ENCODE data around the gene MKS1.

The MKS1 gene

DNA sequence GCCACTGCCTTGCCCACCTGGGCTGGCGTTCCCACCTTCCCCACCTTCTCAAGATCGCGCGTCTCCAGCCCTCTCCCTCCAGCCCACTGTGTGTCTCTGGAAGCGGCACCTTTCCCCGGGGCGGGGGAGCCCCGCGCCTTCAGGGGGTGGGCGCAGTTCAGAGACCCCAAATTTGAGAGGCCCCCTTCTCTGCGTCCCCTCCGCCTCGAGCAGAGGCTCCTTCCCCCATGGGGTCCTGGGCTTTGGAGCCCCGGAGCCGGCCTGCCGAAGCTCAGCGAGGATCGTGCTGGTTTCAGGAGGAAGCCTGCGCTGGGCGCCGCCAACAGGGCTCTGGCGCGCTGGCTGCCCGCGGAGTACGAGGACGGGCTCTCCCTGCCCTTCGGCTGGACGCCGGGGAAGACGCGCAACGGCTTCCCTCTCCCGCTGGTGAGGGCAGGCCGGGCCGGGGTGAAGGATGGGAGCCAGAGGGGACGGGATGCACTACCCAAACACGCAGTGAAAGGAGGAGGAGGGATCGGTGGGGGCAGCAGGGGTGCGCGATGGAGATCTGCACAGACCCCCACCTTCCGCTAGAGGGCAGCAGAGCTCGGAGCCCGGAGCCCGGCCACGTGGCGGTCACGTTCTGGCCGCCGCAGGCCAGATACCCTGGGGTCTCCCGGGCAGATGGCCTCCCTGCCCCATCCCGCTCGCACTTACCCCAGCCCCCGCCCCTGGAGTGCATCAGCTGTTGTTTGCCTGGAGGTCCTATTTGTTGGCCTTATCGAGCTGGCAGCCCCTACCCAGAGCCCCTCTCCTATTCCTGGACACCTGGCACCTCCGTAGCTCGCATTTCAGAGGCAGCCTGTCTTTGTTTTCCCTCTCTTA, 30.4 kb upstream of the MKS1 start:
- H3K4me1 ChIP-seq, result no peaks in the 10 kb centered on the region
- no peaks in the 10 kb centered on the region for H3K36me3 ChIP-seq (replicated peaks)
- no peaks in the 10 kb centered on the region for H3K9me3 ChIP-seq
- in situ Hi-C loops (cut with MboI; ENCODE audit: low sequenced_read_pairs), result no loop called here
- peak; percentile 26 to 78 for DNase-seq (ENCODE audit: low spot score in 2 of 2)
- no peak overlapping the region for H3K4me3 ChIP-seq
- H3K27me3 ChIP-seq (ENCODE audit: low read depth), result peaks cover 3% of the 10 kb centered on the region; the same call in 1 of the 2 replicates

DNA sequence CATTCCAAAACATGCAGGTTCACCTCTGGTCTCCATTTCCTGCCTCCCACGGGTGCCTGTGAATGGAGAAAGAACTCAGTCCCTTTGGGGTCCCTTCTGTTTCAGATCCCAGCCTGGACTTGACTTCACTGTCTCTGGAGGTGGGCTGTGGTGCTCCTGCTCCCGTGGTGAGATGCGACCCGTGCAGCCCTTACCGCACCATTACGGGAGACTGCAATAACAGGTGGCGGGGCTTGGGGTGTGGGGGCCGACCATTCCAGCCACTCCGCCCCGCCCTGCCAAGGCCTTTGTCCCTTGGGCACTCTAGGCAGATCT, 29.9 kb upstream of the MKS1 start:
- in situ Hi-C loops (cut with MboI; ENCODE audit: low sequenced_read_pairs), result no loop called here
- Histone ChIP-seq H3K4me3 (no peak overlapping the region), H3K36me3 (replicated peaks) (no peaks in the 10 kb centered on the region), H3K27me3 (ENCODE audit: low read depth) (peaks cover under 1% of the 10 kb centered on the region; the same call in 1 of the 2 replicates), H3K4me1 (no peaks in the 10 kb centered on the region), H3K9me3 (no peaks in the 10 kb centered on the region)
- DNase-seq (ENCODE audit: low spot score in 2 of 2), result no peak

DNA sequence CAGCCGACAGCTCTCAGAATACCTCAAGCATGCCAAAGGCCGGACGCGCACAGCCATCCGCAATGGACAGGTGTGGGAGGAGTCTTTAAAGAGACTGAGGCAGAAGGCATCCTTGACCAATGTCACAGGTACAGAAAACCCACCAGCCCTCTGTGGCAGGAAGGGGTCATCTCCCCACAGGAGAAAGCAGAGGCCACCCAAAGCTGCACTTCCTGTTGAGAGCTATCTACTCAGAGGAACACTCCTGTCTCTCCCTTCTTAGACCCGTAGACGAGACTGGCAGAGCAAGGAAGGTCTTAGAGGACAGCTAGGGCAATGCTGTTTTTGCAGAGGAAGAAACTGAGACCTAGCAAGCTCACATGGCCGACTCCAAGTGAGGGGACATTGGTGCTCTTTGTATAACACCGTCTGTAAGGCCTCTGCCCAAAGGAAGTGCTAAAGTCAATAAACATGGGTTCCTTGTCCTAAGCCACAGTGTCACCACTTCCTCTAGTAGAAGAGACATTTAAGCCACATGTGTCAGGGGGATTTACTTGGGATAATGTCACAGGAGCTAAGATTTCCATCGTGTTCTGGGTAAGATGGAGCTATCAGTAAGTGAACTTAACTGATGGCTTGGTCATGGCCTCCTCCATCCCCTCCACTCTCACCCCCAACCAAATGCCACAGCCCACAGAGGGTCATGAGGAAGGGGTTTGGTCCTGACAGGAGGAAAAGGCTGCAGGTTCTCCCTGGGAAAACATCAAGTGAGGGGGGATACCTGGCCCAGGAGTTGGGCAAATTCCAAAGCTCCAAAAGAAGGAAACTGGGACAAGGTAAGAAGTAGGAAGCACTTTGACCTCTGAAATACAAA, 28.7 kb upstream of the MKS1 start:
- peaks cover 2% of the 10 kb centered on the region; the same call in 1 of the 2 replicates for H3K27me3 ChIP-seq (ENCODE audit: low read depth)
- DNase-seq (ENCODE audit: low spot score in 2 of 2), result no peak
- H3K9me3 ChIP-seq, result no peaks in the 10 kb centered on the region

DNA sequence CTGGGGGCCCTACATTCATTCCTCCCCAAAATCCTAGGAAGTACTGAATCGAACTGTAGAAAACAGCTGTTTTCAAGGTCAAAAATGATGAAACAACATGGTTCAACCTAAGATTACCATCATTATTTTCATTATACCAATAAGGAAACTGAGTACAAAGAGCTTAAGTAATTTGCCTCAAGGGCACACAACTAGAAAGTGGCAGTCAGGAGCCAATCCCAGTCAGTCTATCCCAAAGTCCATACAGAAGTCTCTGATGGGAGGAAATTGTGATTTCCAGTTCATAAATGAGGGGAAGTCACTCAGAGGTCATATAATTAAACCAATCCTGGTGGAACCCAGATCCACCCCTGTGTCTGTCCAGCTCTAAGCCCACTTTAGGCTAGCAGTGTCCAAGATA, 27.7 kb upstream of the MKS1 start:
- peaks cover 3% of the 10 kb centered on the region; the same call in 1 of the 2 replicates for H3K27me3 ChIP-seq (ENCODE audit: low read depth)

More for the DNA sequence above, 28.7 kb upstream of the MKS1 start:
- in situ Hi-C loops (cut with MboI; ENCODE audit: low sequenced_read_pairs), result no loop called here
- H3K4me1 ChIP-seq, result no peaks in the 10 kb centered on the region
- no peaks in the 10 kb centered on the region for H3K36me3 ChIP-seq (replicated peaks)
- H3K4me3 ChIP-seq, result no peak overlapping the region

DNA sequence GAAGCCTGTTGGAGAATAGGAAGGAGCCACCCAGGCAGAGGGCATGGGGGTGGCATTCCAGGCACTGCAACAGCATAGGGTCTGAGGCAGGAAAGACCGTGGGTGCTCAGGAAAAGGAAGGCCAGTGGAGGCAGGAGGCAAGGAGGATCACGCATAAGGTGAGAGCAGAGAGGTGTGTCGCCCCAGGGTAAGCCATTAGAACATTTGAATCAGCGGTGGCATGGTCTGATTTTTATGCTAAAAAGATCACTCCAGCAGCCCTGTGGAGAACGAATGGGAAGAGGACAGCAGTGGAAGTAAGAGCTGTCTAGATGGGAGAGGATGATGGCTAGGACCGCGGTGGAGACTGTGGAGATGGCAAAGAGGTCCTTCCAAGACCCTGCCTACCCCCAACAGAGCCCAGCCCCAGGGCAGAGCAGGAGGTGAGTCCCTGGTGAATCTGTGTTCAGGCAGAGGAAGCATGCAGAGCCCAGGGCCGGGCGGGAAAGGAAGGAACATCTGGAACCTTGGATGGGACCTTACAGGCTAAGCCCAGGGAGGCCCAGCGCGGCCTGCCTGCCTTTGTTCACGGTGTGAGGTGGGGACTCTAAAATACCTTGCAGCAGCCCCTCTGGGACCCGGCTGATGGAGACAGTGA, 27.2 kb upstream of the MKS1 start:
- no peak overlapping the region for H3K4me3 ChIP-seq
- peaks cover 5% of the 10 kb centered on the region; the same call in 1 of the 2 replicates for H3K27me3 ChIP-seq (ENCODE audit: low read depth)
- in situ Hi-C loops (cut with MboI; ENCODE audit: low sequenced_read_pairs), result no loop called here
- no peaks in the 10 kb centered on the region for H3K36me3 ChIP-seq (replicated peaks)
- no peak for DNase-seq (ENCODE audit: low spot score in 2 of 2)
- H3K4me1 ChIP-seq, result no peaks in the 10 kb centered on the region
- H3K9me3 ChIP-seq, result no peaks in the 10 kb centered on the region

More for the DNA sequence above, 27.7 kb upstream of the MKS1 start:
- Histone ChIP-seq H3K4me1 (no peaks in the 10 kb centered on the region), H3K4me3 (no peak overlapping the region), H3K9me3 (no peaks in the 10 kb centered on the region), H3K36me3 (replicated peaks) (no peaks in the 10 kb centered on the region)
- DNase-seq (ENCODE audit: low spot score in 2 of 2), result no peak
- in situ Hi-C loops (cut with MboI; ENCODE audit: low sequenced_read_pairs), result no loop called here

DNA sequence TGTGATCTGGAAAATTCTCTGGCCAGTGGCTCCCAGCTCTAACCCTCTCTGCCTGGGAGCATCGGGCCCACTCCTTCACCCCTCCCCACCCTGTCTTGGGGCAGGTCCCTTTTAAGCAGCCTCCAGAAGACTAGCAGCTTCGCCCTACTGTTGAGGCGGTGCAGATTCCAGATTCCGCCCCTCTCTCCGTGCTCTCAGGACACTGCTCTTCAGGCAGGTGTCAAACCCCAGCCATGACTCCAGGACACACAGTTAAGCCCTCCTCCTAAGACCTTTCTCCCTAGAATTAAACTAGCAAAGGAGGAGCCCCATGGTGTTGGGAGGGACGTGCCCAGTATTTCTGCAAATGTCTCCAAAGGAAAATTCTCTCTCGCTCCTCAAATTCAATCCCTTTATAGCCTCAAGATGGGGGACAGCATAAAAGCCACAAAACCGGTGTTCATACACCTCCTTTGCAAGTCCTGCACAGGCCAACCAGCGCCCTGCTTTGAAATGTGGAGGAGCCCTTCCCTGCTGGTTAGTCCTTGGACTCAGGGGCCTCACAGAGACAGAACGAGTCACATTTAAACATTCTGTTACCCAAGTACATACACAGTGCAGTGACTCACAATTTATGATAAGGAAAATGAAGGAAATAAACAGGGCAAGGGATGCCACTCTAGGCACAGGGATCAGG, 26.5 kb upstream of the MKS1 start:
- peaks cover 8% of the 10 kb centered on the region for H3K27me3 ChIP-seq (ENCODE audit: low read depth)
- no peaks in the 10 kb centered on the region for H3K36me3 ChIP-seq (replicated peaks)
- H3K4me1 ChIP-seq, result no peaks in the 10 kb centered on the region
- DNase-seq (ENCODE audit: low spot score in 2 of 2), result no peak
- H3K4me3 ChIP-seq, result no peak overlapping the region
- in situ Hi-C loops (cut with MboI; ENCODE audit: low sequenced_read_pairs), result no loop called here
- no peaks in the 10 kb centered on the region for H3K9me3 ChIP-seq

DNA sequence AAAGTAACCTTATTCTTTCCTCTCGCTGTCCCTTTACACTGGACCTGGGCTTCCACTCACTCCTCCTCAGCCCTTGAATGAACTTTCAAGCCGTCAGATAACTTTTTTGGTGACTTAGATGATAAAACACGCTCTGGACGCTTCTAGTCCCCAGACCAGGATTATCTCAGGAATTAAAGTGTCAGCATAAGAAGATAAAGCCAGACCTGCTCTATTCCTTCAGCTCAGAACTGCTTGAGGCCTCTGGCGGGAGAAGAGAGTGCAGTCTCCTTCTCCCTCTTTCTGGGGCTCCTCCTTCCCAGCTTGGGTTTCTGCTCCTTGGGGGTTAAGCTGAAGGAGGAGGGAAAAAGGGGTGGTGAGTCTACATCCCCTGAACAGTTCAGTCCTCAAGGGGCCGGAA, 25.9 kb upstream of the MKS1 start:
- no peaks in the 10 kb centered on the region for H3K4me1 ChIP-seq
- DNase-seq (ENCODE audit: low spot score in 2 of 2), result no peak
- H3K9me3 ChIP-seq, result no peaks in the 10 kb centered on the region
- no peaks in the 10 kb centered on the region for H3K36me3 ChIP-seq (replicated peaks)
- H3K4me3 ChIP-seq, result no peak overlapping the region
- peaks cover 14% of the 10 kb centered on the region for H3K27me3 ChIP-seq (ENCODE audit: low read depth)
- in situ Hi-C loops (cut with MboI; ENCODE audit: low sequenced_read_pairs), result no loop called here

DNA sequence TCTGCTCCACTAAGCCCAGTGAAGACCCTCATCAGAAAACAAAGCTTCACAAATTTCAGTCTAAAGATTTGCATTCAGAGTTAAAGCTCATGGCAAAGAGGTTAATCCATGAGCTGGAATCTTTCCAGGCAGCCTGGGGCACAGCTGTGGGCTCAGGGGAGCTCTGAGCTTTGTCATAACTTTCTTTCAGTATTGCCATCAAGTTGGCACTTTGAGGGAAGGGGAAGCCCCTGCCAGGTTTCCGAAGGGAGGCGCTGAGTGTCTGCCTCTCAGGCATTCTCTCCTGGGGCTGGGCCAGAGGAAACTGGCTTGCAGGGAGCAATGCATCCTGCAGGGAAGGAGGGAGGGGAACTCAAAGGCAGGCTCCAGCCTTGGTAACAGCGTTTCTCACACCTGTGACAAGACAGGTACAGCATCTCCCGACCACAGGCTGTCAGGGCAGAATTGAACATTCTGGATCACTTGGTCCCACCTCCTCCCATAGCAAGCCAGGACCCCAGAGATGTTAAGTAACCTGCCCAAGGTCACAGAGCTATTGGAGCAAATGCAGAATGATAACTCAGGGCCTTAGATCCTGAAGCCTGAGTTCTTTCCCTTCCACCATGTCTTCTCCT, 23.2 kb upstream of the MKS1 start:
- H3K4me1 ChIP-seq, result no peaks in the 10 kb centered on the region
- DNase-seq (ENCODE audit: low spot score in 2 of 2), result no peak
- H3K9me3 ChIP-seq, result no peaks in the 10 kb centered on the region
- no peaks in the 10 kb centered on the region for H3K36me3 ChIP-seq (replicated peaks)
- in situ Hi-C loops (cut with MboI; ENCODE audit: low sequenced_read_pairs), result no loop called here
- peaks cover 34% of the 10 kb centered on the region for H3K27me3 ChIP-seq (ENCODE audit: low read depth)
- H3K4me3 ChIP-seq, result no peak overlapping the region

DNA sequence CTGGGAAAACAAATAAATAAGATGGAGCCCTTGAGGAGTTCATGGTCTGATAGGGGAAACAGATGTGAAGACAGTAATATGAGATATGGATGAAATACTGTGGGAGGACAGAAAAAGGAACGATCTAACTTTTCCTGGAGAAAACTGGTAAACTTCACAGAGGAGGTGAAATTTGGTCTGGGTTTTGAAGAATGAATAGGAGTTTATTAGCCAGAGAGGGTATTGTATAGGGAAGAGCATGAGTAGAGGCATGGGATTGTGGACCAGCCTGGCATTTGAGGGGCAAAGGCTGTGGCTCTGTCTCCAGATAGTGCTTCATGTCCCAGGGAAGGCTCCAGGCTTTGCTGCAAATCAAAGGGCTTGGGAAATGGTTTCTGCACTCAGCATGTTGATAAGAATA, 20.9 kb upstream of the MKS1 start:
- no peaks in the 10 kb centered on the region for H3K36me3 ChIP-seq (replicated peaks)
- DNase-seq (ENCODE audit: low spot score in 2 of 2), result no peak
- no peaks in the 10 kb centered on the region for H3K4me1 ChIP-seq
- in situ Hi-C loops (cut with MboI; ENCODE audit: low sequenced_read_pairs), result no loop called here
- peaks cover 49% of the 10 kb centered on the region for H3K27me3 ChIP-seq (ENCODE audit: low read depth)
- no peak overlapping the region for H3K4me3 ChIP-seq
- H3K9me3 ChIP-seq, result no peaks in the 10 kb centered on the region

DNA sequence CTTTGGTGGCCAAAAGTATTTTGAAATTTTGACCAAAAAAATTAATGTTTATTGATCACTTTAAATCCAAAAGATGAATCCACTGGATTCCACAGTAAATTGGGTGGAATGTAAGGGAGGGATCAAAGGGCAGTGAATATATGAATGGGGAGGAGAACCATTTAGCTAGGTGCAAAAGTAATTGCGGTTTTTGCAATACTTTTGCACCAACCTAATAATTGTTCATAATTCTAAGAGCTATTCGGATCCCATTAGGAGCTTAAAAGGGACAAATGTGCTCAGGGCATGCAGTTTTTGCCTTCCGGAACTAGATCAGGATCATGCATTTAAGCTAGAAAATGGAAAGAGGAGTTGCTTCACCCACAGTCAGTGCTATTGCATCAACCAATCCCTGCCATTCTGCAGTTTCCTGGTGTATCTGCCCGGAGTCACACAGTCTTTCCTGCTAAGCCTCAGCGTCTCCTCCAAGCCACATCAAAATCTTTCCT, 19.1 kb upstream of the MKS1 start, which contains the start of gene LPO:
Gene LPO, plus strand, starts transcription at position 438 of the 488 bp plus-strand sequence. CDS start 4,396 bp downstream, outside the sequence.
- Histone ChIP-seq H3K27me3 (ENCODE audit: low read depth) (peaks cover 60% of the 10 kb centered on the region), H3K36me3 (replicated peaks) (no peaks in the 10 kb centered on the region), H3K9me3 (no peaks in the 10 kb centered on the region), H3K4me3 (no peak within 1 kb of the TSS), H3K4me1 (no peaks in the 10 kb centered on the region)
- in situ Hi-C loops (cut with MboI; ENCODE audit: low sequenced_read_pairs), result no loop called here
- no peak for DNase-seq (ENCODE audit: low spot score in 2 of 2)

DNA sequence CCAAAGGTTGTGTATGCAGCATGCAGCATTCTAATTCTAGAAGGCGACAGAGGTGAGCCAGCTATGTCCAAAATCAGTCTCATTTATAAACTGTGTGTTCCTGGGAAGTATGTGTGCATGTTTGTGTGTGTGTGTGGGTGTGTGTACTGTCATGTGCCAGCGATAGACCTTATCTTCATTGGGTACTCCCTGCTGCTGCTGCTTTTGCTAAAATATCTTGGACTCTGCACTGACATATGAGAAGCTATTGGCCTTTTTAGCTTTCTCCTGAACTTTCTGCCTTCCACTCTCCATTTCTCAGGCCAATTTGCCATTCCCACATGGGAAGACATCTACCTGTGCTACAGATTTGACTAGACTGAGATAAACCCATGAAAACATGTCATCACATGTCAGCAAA, 17.3 kb upstream of the MKS1 start:
- no peak for DNase-seq (ENCODE audit: low spot score in 2 of 2)
- in situ Hi-C loops (cut with MboI; ENCODE audit: low sequenced_read_pairs), result no loop called here
- peaks cover 65% of the 10 kb centered on the region for H3K27me3 ChIP-seq (ENCODE audit: low read depth)

DNA sequence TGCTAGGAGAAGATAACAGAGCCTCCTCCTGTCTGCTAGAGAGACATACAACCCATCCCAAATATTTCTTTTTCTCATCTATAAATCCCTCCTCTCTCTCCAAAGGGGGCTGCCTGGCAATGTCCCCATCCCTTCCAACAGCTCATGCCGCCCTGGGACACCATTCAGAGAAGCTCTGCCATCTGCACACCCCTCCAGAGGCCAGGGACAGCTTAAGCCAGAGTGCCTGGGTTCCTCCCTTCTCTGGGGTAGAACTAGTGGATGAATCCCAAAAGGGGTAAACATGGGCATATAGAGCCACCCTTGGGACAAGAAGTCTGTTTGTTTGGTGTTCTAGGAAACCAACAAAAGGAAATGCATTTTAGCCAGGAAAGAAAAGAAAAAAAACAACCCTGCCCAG, 16.8 kb upstream of the MKS1 start:
- H3K9me3 ChIP-seq, result no peaks in the 10 kb centered on the region
- H3K36me3 ChIP-seq (replicated peaks), result no peaks in the 10 kb centered on the region
- no peaks in the 10 kb centered on the region for H3K4me1 ChIP-seq
- DNase-seq (ENCODE audit: low spot score in 2 of 2), result no peak
- in situ Hi-C loops (cut with MboI; ENCODE audit: low sequenced_read_pairs), result no loop called here
- H3K4me3 ChIP-seq, result no peak overlapping the region
- peaks cover 65% of the 10 kb centered on the region for H3K27me3 ChIP-seq (ENCODE audit: low read depth)

More for the DNA sequence above, 17.3 kb upstream of the MKS1 start:
- Histone ChIP-seq H3K36me3 (replicated peaks) (no peaks in the 10 kb centered on the region), H3K4me3 (no peak overlapping the region), H3K9me3 (no peaks in the 10 kb centered on the region), H3K4me1 (no peaks in the 10 kb centered on the region)

DNA sequence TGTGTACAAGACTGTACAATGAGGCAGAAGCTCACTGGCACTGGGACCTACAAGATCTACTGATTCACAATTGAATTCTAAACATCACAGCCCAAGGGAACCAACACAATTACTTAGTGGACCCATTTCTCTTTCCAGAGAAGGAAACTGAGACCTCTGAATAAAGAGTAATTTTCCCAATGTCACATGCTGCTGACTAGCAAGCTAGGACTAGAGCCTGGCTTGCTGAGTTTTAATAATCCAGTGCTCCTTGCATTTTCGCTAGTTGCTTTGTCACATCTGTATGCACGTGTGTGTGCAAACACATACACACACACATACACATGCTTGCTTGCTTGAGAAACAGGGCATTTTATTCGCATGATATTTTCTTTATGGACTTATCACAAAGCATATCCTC, 15.5 kb upstream of the MKS1 start:
- peaks cover 53% of the 10 kb centered on the region for H3K27me3 ChIP-seq (ENCODE audit: low read depth)
- in situ Hi-C loops (cut with MboI; ENCODE audit: low sequenced_read_pairs), result no loop called here
- no peak for DNase-seq (ENCODE audit: low spot score in 2 of 2)

More for the DNA sequence above, 15.5 kb upstream of the MKS1 start:
- Histone ChIP-seq H3K4me3 (no peak overlapping the region), H3K36me3 (replicated peaks) (no peaks in the 10 kb centered on the region), H3K9me3 (no peaks in the 10 kb centered on the region), H3K4me1 (no peaks in the 10 kb centered on the region)

Measured in HAP-1 (cell line).